ENCODE measurements around the gene ALX4.
A peak's percentile ranks its signal among the peaks of the same experiment; 100 is the strongest.

ALX4 gene
- long read RNA-seq, donor 1: 0 reads
- long read RNA-seq, donor 2: 0 reads
- long read RNA-seq, donor 3: 0 reads
- long read RNA-seq, donor 4: 0 reads
- long read RNA-seq, donor 5, full-length matches to known transcripts: 1 of 1 reads
- long read RNA-seq, donor 5, partial matches to known transcripts: 0 of 1 reads
- long read RNA-seq, donor 5, other reads (novel, unspliced or antisense): 0 of 1 reads
- long read RNA-seq, donor 6: 0 reads
- long read RNA-seq, donor 7: 0 reads
- long read RNA-seq, donor 8: 0 reads

DNA sequence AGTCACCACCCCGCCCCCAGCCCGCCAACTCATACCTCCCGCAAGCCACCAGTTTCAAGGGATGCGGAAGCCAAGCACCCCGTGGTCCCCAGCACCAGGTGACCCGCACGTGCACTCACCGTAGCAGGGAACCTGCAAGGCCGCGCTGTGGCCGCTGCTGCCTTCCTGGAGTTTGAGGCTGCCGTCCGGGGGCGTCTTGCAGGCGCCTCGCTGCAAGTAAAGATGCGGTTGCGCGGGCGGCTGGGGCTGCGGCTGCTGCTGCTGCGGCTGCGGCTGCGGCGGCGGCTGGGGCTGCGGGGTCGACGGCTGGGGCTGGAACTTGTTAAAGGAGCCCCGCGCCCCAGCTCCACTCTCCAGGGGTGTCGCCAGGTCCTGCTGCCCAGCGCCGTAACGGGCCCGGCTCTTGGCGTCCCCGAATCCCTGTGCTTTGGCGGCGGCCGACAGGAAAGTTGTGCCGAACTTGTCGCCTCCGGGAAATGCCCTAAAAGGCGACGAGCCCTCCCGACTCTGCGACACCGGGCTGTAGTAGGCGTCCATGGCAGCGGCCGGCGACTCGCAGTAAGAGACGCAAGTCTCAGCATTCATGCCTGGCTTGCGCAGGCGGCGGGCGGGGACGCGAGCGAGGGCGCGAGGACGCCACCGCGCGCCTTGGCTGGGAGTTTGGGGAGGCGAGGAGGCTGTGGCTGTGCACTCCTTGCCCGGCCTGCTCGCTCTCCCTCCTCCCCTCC lies at the start of gene ALX4:
Gene ALX4, minus strand, starts transcription at position 662 of the 728 bp plus-strand sequence. Its CDS starts 77 bp downstream, at position 585.
- DNase-seq: peak; percentile 76

DNA sequence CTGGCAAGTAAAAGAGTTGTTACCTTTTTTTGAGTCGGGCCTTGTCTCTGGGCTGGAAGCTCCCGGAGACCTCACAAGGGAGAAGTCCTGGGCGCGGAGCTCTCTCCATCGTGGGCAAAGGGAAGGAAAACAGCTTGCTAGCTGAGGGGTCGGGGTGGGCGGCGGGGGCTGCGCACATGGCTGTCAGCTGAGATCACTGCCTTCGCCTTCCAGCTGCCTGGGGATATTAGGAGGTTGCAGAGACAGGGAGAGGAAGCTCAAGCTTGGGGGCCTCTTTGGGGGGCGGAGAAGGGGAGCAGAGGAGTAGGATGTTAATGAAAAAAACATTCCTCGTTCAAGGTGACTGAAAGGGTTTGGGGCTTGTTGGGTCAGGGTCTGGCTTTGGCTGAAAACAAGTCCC lies 49.2 kb upstream of the ALX4 start:
- no peak for DNase-seq

DNA sequence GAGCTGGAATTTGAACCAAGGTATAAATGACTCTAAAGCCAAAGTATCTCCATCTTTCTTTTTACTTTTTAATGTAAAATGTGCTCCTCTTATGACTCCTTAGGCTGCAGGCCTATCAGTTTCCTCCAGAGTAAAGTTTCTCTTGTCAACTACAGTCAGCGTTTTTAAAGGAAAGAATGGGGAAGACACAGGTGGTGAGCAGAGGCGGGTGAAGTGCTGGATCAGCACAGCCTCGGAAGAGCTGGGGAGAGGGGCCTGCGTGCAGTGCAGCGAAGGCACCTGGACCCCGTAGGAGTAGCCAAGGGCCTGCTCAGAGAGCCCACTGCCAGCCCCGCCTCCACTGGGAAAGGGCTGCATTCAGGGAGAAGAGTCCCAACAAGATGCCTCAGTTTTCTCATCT lies 48.8 kb upstream of the ALX4 start:
- no peak for DNase-seq

DNA sequence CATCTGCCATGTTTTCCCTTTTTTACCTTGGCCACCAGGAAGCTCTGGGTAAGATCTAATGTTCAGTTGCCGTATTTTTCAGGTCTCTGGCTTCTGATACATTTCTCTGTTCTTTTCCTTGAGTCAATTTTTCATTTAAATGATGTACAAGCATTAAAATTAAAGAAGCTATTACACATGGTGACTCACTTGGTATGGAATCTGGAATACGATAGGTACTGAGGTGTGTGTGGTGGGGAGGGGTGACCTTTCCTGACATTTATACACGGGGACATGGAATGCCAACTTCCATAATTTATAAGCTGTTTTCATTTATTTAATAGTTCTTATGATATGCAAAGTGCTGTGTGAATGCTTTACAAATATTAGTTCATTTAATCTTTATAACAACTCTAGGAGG lies 47.8 kb upstream of the ALX4 start:
- no peak for DNase-seq

DNA sequence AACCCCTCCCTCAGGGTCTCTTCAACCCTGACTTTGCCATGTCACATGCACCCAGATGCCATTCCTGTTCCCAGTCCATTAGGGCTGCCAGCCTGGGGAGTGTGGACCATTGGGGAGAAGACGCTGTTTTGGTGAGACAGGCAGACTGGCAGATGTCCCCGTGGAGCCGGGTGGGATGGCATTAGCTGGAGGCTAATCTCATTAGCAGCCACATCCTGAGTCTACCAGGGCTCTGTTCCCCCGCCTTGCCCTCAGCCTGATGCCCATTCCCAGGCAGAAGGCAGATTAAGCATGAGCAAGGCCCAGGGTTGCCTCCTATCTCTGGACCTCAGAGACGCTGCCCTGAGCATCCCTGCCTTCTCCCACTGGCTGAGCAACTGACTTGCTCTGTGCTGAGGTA lies 46.4 kb upstream of the ALX4 start:
- DNase-seq: no peak

DNA sequence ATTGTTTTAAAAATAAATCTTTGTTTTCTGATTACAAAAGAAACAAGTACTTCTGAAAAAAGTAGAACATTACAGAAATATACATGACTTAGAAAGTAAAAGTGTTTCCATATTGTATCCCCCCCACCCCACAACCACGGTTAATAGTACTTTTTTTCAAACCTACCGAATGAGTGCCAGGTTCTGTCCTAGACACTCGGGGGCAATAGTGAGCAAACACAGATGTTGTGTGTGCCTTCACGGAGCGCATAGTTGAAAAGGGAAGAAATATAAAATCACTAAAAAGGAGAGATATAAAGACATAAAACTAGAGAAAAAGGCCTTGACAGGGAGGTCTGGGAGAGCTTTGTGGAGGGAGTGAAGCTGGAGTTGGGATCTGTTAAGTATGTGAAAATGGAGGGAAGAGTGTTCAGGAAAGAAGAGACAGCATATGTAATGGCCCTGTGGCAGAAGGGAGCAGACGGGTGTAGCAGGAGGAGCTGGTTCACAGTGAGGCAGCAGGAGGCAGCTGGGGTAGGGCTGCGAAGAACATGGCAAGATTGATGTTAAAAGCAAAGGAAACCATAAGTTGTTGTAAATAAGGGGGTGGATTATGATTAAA lies 42.1 kb upstream of the ALX4 start:
- DNase-seq: no peak

DNA sequence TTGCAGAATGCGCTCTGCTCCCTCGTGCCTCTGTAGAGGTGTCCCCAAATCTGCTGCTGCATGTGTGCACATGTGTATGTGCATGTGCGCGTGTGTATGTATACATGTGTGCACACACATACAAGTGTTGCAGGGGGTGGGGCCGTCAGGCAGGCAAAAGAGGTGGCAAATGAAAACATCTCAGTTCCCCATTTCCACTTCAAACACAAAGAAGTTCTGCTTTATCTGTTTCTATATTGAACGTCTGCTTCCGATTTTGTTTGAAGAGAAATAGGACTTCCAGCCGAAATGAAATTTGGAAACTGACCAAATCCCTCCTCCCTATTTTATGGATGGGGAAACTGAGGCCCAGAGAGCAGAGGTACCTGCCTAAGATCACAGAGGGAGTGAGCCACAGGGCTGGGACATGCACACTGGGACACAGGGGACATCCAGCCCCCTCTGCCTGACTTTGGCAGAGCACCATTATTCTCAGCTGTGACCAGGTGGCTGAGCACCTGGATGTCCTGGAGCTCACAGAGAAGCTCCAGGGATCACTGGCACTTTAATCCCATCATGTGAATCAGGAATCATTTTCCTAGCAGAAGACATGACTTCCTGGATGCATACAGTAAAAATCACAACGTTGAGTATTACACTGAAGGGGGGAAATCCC lies 41.2 kb upstream of the ALX4 start:
- no peak for DNase-seq

DNA sequence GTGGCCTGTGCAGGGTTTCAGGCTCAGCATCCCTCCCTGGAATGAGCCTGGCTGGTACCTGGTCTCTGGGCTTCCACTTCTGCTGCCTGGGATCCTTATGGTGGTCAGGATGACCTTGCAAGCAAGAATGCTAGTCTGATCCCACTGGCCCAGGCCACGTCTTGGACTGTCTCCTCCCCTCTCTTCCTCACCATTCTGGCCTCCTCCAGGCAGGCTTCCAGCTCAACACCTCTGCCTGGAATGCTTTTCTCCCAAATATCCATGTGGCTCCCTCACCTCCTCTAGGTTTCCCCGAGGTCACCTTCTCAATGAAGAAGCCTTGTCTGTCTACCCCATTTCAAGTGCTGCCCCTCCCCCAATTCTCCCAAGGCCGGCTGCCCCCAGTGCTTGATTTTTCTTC lies 39.4 kb upstream of the ALX4 start:
- no peak for DNase-seq

DNA sequence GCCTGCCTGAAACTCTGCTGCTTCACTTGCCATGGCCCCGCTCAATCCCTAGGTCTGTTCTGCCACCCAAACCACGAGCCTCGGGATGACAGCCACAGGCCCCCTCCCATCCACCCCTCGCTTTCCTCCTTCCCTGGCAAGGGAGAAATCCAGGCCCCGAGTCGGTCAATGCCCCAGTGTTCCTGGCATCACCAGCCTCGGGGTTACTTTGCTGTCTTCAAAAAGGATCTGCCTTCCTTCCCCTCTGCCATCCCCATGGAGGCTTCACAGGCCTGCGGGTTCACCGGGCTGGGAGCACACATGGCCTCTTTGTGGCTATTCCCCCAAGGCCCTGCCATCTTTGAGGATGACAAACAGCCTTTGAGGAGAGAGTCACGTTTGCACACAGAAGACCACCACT lies 38.8 kb upstream of the ALX4 start:
- DNase-seq: no peak

DNA sequence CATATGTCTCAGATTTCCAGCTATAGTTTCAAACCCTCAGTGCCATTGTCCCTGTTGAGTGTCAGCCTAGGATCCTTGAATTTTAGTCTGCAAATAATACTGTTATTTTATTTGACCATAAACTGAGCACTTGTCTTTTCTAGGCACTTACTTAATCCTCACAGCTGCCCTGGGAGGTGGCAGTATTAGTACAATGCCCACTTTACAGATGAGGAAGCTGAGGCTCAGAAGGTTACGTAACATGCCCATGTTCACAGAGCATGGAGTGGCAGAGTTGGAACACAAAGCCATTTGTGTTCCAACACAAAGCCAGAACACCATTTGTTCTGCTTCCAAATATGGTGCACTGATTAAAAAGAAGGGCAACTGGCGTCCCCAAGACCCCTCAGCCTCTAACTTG lies 38.2 kb upstream of the ALX4 start:
- DNase-seq: no peak

DNA sequence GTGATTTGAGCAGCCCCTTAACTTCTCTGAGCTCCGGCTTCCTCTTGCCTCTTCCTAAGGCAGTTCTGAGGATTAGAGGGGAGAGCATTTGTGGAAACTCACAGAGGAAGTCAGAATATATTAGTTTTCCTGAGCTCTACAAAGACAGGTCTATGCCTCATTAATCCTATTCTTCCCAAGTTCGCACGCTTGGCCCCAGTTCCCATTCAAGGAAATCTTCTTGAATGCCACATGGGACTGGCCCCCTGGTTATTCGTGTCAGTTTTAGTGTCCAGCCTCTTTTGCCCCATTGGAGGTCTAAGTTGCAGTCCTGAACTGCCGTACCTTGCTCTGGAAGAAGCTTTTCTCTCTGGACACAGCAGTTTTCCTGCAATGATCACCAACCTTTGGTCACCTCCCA lies 37.6 kb upstream of the ALX4 start:
- no peak for DNase-seq

DNA sequence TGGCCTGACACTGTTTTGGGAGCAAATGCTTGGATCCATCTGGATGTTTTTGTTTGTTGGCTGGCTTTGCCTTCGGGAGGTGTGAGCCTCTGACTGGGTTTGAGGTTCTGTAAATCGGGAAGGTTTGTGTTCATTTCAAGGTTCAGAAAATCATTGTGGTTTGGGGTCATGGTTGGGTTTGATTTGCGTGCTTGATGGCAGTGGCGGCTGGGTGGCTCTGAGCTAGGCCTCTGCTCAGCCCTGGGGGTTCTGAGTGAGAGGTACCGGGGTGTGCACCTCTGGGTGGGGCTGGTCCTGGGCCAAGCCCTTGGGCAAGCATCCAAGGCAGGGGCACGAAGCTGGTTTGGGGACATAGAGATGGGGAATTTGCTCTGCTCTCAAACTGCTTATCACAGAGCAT lies 37.0 kb upstream of the ALX4 start:
- DNase-seq: no peak

DNA sequence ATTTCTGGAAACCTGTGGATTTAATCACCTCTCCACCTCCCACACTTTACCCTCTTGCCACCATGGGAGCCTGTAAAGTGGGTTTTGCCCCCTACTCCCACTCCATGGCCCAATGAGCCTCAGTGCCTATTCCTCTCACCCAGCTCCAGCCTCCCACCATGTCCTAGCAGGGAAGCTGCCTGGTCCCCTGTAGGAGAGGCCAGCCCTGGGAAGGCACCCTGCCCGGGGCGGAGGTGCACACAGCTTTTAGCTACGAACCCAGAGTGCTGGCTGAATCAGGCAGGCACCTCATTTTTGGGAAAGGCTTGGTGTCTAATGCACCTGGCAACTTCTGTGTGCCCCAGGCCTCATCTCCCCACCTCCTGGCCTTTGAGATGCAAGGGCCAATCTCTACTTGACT lies 35.8 kb upstream of the ALX4 start:
- DNase-seq: no peak

DNA sequence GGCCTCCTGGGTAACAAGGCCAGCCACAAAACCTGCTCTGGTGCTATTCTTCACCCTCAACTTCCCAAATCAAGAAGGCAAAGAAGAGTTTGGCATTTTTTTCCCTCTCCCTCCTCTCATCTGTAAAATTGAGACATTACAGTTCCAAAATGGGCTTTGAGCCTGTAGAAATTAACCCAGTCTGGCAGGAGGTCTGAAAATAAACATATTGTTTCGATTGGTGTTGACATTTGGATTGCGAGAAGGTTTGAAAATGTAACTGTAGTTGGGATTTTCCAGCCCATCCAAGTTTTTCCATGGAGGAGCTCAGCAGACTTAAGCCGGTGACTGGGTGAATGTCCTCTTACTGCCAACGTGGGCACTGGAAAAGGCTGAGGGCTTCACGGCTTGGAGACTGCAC lies 35.0 kb upstream of the ALX4 start:
- DNase-seq: no peak

DNA sequence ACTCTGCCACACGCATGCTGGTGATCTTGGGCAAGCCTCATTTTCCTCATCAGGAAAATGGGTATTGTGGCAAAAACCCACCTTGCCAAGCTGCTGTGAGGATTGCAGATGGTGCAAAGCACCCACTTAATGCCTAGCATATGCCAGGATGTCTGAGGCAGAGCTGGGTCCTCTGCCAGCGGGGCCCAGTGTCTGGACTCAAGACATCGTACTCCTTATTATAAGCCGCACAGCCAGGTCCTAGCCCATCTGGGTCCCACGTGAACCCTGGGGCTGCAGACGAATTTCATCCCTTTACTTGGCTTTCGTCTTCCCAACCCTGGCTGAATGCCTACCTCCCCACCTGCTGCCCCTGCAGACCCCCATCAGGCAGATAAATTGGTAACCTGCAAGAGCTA lies 34.5 kb upstream of the ALX4 start:
- DNase-seq: no peak

DNA sequence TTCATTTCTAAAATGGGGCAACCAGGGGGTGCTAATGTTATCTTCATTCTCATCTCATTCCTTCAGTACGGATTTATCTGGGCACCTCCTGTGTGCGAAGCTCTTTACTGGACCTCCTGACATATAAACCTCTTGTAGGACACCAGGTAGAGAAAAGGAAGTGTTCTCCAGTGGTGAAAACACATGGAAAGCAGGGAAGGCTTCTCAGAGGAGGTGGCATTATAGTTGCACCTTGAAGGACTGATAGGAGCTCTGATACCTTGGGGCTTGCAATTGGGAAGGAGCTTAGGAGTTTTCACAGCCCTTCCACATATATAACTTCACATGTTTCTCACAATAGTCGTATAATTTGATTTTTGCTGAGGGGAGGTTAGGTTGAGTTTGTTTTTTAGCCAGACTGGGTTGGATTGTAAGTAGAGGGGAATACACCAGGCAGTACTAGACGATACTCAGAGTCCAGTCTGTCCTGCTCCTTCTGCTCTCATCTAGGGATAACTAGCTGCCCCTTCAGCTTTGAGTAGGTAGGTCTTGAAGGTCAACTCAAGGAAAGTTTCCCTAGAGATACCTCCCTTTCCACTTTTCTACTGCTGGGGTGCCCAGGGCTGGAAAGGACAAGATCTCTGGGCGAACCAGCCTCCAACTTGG lies 34.0 kb upstream of the ALX4 start:
- DNase-seq: no peak

DNA sequence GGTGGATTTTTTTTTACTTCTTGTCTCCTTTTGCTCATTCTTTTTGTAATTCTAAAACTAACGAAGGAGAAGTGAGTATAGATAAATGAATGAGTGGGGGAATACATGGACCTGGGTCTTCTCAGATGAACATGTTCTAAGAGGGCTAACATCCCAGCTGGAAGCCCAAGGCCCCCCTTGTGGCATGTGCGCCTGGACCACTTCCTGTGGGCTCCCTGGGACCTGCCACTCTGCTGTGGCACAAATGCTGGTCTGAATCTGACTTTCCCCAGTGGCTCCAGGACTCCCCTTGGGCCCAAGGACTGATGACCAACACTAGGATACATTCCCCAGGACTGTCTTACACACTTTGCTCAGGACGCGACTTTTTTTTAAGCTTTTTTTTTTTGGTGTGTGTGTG lies 32.7 kb upstream of the ALX4 start:
- no peak for DNase-seq

DNA sequence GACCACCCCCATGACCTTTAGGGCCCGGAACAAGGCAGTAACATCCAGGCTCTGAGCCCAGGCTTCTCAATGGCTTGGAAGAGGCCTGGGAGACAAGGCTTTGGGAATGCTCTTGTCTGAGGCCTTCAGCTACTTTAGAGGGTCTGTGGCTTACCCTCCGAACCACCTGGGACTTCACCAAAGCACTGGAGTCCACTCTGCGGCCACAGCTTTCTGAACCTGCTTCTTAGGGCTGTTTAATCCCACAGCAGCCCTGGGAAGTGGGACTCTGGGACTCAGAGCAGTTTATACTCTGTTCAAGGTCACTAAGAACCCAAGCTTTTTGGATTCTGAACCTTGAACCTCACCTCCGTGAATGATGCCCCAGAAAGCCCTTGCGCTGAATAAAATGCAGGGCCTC lies 30.7 kb upstream of the ALX4 start:
- DNase-seq: no peak

DNA sequence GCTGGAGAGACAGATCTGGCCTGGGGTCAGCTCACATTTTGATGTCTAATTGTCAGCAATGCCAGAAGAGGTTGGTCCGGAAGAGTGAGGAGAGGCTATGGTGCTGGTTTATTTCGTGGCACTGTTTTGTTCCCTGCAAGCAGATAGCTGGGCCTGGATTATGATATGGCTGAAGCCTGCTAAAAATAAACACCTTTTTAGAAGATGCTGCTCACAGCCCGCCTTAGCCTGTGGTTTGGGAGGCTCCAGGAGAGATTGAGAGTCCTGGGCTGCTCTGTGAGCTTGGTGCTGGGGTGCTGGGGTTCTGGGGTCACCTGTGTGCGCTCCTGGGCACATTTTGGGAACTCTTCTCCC lies 29.6 kb upstream of the ALX4 start:
- no peak for DNase-seq

DNA sequence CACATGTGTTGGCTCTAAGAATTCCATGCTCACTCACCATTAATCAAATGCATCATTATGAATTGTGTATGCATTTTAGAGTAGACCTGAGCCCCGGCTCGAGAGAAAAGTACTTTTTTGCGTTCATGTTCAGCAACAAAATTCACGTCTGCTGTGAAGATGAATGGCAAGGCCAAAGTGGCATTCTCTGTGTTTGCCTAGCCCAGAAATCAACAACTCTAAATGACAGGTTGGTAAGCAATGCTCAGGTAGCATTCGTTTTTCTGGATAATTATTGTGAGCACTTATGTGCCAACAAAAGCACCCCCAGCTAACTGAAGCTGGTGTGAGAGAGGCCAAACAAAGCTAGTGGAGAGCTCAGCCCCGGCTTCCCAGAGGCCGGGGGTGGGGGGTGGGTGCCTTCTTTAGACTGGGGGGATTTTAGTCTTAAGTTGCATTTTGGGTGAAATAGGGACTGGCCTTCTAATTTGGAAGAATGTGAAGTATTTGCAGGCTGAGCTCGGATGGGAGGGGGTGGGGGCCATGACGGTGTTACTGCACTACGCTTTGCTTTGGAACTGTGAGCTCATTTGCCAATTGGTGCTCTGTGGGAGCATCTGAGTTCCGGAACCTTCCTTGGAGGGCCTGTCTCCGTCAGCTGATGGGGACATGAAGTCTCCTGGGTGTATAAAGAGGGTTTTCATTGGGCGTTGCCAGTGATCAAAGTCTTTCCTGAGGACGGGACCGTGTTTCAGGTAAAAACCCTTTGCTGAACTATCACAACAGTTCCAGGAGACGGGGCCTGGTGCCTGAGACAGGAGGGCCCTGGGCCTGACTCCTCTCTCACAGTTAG lies 29.0 kb upstream of the ALX4 start:
- no peak for DNase-seq

DNA sequence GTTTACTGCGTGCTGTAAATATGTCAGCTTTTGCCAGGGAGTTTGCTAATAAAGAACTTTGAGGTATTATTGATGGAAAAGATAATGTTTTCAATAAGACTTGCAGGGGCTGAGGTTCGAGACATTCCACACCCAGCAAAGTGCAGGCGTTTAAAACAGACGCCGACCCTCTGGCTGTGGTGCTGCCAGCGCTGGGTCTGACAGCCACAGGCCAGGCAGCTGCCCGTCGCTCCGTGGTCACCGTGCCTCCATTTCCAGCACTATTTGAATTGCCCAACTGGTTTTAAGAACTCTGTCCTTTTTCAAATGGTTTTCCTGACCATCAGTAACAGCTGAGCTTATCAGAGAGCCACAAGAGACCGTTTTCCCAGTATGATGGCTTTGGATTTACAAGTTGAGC lies 28.1 kb upstream of the ALX4 start:
- peak; percentile 67 for DNase-seq

DNA sequence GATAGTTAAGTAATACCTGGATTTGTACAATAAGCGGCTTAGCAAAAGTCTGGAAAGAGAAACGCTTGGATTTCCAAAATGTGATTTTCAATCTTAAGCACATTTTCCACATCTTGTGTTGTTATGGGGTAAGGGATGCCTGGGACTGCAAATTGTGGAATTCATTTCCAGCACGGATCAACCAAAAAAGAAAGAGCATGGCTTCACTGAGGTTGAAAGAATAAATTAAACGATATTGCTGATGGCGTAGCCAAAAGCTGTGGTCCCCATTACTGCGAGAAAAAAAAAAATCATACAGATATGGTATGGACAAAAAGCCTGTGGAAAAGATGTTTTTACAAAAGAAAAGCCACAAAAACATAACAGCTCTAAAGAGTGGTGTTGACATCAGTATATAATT lies 26.0 kb upstream of the ALX4 start:
- no peak for DNase-seq
